Stimulated activated CD8-positive, alpha-beta memory T cell treated with anti-CD3 and anti-CD28 coated beads, Interleukin-2, amount 100 ng/mL, for 1 hour (primary cell): Measurements from ENCODE around the gene TNFRSF1B.

Source experiments
- DNase-seq, 2 donors: peaks; one replicate each; pipeline ENCODE4 v3.0.0-alpha.2; 2020; ENCODE audit warnings: low read depth in 2 of 2

TNFRSF1B gene

GRCh38 chr1:12142141-12142823 lies 24.5 kb upstream of the TNFRSF1B start:
- no peak for DNase-seq

GRCh38 chr1:12142891-12143630 lies 23.7 kb upstream of the TNFRSF1B start:
- no peak for DNase-seq

GRCh38 chr1:12143631-12144155 lies 23.1 kb upstream of the TNFRSF1B start:
- DNase-seq = no peak

GRCh38 chr1:12144236-12144635 lies 22.6 kb upstream of the TNFRSF1B start:
- DNase-seq = no peak

- DNase-seq = no peak
Measured at GRCh38 chr1:12144969-12145368, 21.8 kb upstream of the TNFRSF1B start.

GRCh38 chr1:12145616-12146342 lies 21.0 kb upstream of the TNFRSF1B start:
- DNase-seq = no peak

- no peak for DNase-seq
Measured at GRCh38 chr1:12146343-12147112, 20.3 kb upstream of the TNFRSF1B start.

GRCh38 chr1:12147201-12147701 lies 19.5 kb upstream of the TNFRSF1B start:
- DNase-seq = no peak

- DNase-seq = no peak
Measured at GRCh38 chr1:12148160-12148957, 18.4 kb upstream of the TNFRSF1B start.

- DNase-seq = no peak
Measured at GRCh38 chr1:12148958-12149790, 17.6 kb upstream of the TNFRSF1B start.

GRCh38 chr1:12149791-12150175 lies 17.0 kb upstream of the TNFRSF1B start:
- DNase-seq = no peak

- no peak for DNase-seq
Measured at GRCh38 chr1:12150456-12151200, 16.2 kb upstream of the TNFRSF1B start.

GRCh38 chr1:12151465-12151864 lies 15.3 kb upstream of the TNFRSF1B start:
- DNase-seq = no peak

- no peak for DNase-seq
Measured at GRCh38 chr1:12152113-12152891, 14.5 kb upstream of the TNFRSF1B start.

GRCh38 chr1:12153181-12153785 lies 13.5 kb upstream of the TNFRSF1B start:
- no peak for DNase-seq

- DNase-seq = no peak
Measured at GRCh38 chr1:12155328-12155727, 11.5 kb upstream of the TNFRSF1B start.

- no peak for DNase-seq
Measured at GRCh38 chr1:12157366-12158231, 9.2 kb upstream of the TNFRSF1B start.
